HepG2 (cell line): Measurements from ENCODE around the gene SLC2A4. TPM values are rescaled to one million over a fixed set of nuclear protein-coding genes. Genes with fewer than 3 reads are reported as not detected.

Experiments used
- CREB1 ChIP-seq, 2 experiments: fragments of 450-650 bp in 1 of 2; IDR thresholded peaks; 2 replicates each; pipeline ENCODE4 v1.6.1; 2016 to 2017; ENCODE audit warnings: control low read depth in 1 of 2, mild to moderate bottlenecking in 1 of 2, missing compliant biosample characterization in 1 of 2, missing genetic modification characterization in 1 of 2
- ELF3 ChIP-seq: IDR thresholded peaks from 2 replicates; pipeline ENCODE4 v1.6.1; 2016; ENCODE audit warnings: missing genetic modification reagents, missing compliant biosample characterization
- HDAC1 ChIP-seq: sonication (generic); formaldehyde crosslinking; IDR thresholded peaks from 2 replicates; pipeline ENCODE4 v1.5.1; 2020; ENCODE audit warnings: mild to moderate bottlenecking, missing genetic modification reagents
- JDP2 ChIP-seq: sonication (generic); formaldehyde crosslinking; IDR thresholded peaks from 2 replicates; pipeline ENCODE4 v1.8.1; 2022; ENCODE audit warnings: missing genetic modification reagents, borderline replicate concordance
- MIER2 ChIP-seq: IDR thresholded peaks from 2 replicates; pipeline ENCODE4 v1.6.1; 2016; ENCODE audit warnings: missing biosample characterization, missing genetic modification reagents
- NBN ChIP-seq: fragments of 450-650 bp; conservative IDR thresholded peaks from 2 replicates; pipeline ENCODE4 v1.6.1; 2017
- SKI ChIP-seq: fragments of 450-650 bp; IDR thresholded peaks from one replicate; pipeline ENCODE4 v1.6.1; 2018; ENCODE audit warnings: mild to moderate bottlenecking; ENCODE audit not compliant: partially characterized antibody
- TCF7L2 ChIP-seq: IDR thresholded peaks from 2 replicates; pipeline ENCODE4 v1.6.1; 2011; ENCODE audit warnings: mild to moderate bottlenecking, low read depth, low read length, moderate library complexity
- WIZ ChIP-seq: sonication (generic); formaldehyde crosslinking; IDR thresholded peaks from 2 replicates; pipeline ENCODE4 v1.5.1; 2020; ENCODE audit warnings: mild to moderate bottlenecking, missing genetic modification reagents
- XRCC5 ChIP-seq: fragments of 200-400 bp; formaldehyde crosslinking; optimal IDR thresholded peaks from 2 replicates; pipeline ENCODE3; 2017; ENCODE audit warnings: mild to moderate bottlenecking, low read length
- ZBTB4 ChIP-seq: sonication (generic); formaldehyde crosslinking; IDR thresholded peaks from 2 replicates; pipeline ENCODE4 v1.4.0; 2020; ENCODE audit warnings: missing genetic modification reagents, mild to moderate bottlenecking, borderline replicate concordance
- ZNF101 ChIP-seq: sonication (generic); formaldehyde crosslinking; IDR thresholded peaks from 2 replicates; pipeline ENCODE4 v1.4.0; 2020; ENCODE audit warnings: mild to moderate bottlenecking, low read depth, missing genetic modification reagents, borderline replicate concordance
- ZNF44 ChIP-seq: sonication (generic); formaldehyde crosslinking; IDR thresholded peaks from 2 replicates; pipeline ENCODE4 v1.5.1; 2020; ENCODE audit warnings: mild to moderate bottlenecking, missing genetic modification reagents
- ZNF616 ChIP-seq: sonication (generic); formaldehyde crosslinking; IDR thresholded peaks from 2 replicates; pipeline ENCODE4 v1.5.0; 2020; ENCODE audit warnings: low read depth, mild to moderate bottlenecking, missing genetic modification reagents
- ZNF652 ChIP-seq: IDR thresholded peaks from 2 replicates; pipeline ENCODE4 v1.6.1; 2016; ENCODE audit warnings: low read depth, borderline replicate concordance
- ZNF746 ChIP-seq: sonication (generic); formaldehyde crosslinking; IDR thresholded peaks from 2 replicates; pipeline ENCODE4 v1.8.0; 2022; ENCODE audit warnings: mild to moderate bottlenecking, missing genetic modification reagents
- ZNF792 ChIP-seq: IDR thresholded peaks from 2 replicates; pipeline ENCODE4 v1.6.1; 2016
- ZSCAN21 ChIP-seq: sonication (generic); formaldehyde crosslinking; IDR thresholded peaks from 2 replicates; pipeline ENCODE4 v1.8.0; 2022; ENCODE audit warnings: mild to moderate bottlenecking, missing genetic modification reagents, moderate library complexity, borderline replicate concordance
- ZSCAN25 ChIP-seq: sonication (generic); formaldehyde crosslinking; IDR thresholded peaks from 2 replicates; pipeline ENCODE4 v1.8.0; 2022; ENCODE audit warnings: mild to moderate bottlenecking, missing genetic modification reagents
- polyA plus RNA-seq, 8 experiments: library from polyadenylated mRNA; depleted of rRNA in 3 of 8; stranded (reverse) in 7 of 8; unstranded in 1 of 8; fragments of >200 nt; fragmentation: Illumina TruSeq in 4 of 8; extraction: Trizol in 4 of 8; gene quantifications; 2 replicates each; pipeline versions ENCODE4 v1.2.1 to v1.2.3, GENCODE V29; 2011 to 2016; ENCODE audit warnings: low read depth in 4 of 8, missing spikeins in 1 of 8, mixed read lengths in 1 of 8; ENCODE audit not compliant: insufficient read depth in 1 of 8
- total RNA-seq, 5 experiments: library from RNA; depleted of rRNA; stranded (reverse); fragments of >200 nt; fragmentation: Illumina TruSeq; extraction: Trizol; gene quantifications; 2 replicates each; pipeline ENCODE4 v1.2.3, GENCODE V29; 2016; ENCODE audit warnings: low read depth in 1 of 5
- TF ChIP-seq, protein P1 (sequence below): sonication (generic); formaldehyde crosslinking; IDR thresholded peaks from 2 replicates; pipeline ENCODE4 v1.5.1; 2020; ENCODE audit warnings: mild to moderate bottlenecking, missing genetic modification reagents, moderate library complexity
- TF ChIP-seq, protein P2 (sequence below): sonication (generic); formaldehyde crosslinking; IDR thresholded peaks from 2 replicates; pipeline ENCODE4 v1.5.1; 2020; ENCODE audit warnings: mild to moderate bottlenecking, missing genetic modification reagents

The SLC2A4 gene
- total and polyA plus RNA-seq, 2 of the 13 experiments (the other 11 are each of a cell fraction or from before 2014, with no cell fraction given): 4.9 to 5.8 TPM

- TF ChIP-seq TCF7L2 (no peak), ZSCAN25 (no peak), CREB1 (IDR thresholded peaks at IDR 0.05) (peak; percentile 81), CREB1 (CRISPR knock-in tag; IDR thresholded peaks at IDR 0.05) (peak; percentile 72), JDP2 (CRISPR knock-in tag) (no peak; the same call in 1 of the 2 replicates), ELF3 (CRISPR knock-in tag) (peak; percentile 89), XRCC5 (peak; percentile 83), HDAC1 (CRISPR knock-in tag) (peak; percentile 74; the same call in 1 of the 2 replicates), SKI (peak; percentile 73), ZNF746 (CRISPR knock-in tag) (peak; percentile 84; the same call in 1 of the 2 replicates), ZNF792 (0 out of 2 replicates have a peak, but pooled peaks have one; percentile 54), NBN (no peak), ZNF616 (no peak), ZNF44 (CRISPR knock-in tag) (no peak), ZNF652 (no peak), MIER2 (CRISPR knock-in tag) (peak; percentile 36; the same call in 1 of the 2 replicates), ZSCAN21 (CRISPR knock-in tag) (no peak), WIZ (CRISPR knock-in tag) (no peak), ZBTB4 (CRISPR knock-in tag) (no peak), ZNF101 (0 out of 2 replicates have a peak, but pooled peaks have one; percentile 7)
- TF ChIP-seq, protein P1, sequence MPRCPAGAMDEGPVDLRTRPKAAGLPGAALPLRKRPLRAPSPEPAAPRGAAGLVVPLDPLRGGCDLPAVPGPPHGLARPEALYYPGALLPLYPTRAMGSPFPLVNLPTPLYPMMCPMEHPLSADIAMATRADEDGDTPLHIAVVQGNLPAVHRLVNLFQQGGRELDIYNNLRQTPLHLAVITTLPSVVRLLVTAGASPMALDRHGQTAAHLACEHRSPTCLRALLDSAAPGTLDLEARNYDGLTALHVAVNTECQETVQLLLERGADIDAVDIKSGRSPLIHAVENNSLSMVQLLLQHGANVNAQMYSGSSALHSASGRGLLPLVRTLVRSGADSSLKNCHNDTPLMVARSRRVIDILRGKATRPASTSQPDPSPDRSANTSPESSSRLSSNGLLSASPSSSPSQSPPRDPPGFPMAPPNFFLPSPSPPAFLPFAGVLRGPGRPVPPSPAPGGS (CRISPR knock-in tag): no peak
- TF ChIP-seq, protein P2, sequence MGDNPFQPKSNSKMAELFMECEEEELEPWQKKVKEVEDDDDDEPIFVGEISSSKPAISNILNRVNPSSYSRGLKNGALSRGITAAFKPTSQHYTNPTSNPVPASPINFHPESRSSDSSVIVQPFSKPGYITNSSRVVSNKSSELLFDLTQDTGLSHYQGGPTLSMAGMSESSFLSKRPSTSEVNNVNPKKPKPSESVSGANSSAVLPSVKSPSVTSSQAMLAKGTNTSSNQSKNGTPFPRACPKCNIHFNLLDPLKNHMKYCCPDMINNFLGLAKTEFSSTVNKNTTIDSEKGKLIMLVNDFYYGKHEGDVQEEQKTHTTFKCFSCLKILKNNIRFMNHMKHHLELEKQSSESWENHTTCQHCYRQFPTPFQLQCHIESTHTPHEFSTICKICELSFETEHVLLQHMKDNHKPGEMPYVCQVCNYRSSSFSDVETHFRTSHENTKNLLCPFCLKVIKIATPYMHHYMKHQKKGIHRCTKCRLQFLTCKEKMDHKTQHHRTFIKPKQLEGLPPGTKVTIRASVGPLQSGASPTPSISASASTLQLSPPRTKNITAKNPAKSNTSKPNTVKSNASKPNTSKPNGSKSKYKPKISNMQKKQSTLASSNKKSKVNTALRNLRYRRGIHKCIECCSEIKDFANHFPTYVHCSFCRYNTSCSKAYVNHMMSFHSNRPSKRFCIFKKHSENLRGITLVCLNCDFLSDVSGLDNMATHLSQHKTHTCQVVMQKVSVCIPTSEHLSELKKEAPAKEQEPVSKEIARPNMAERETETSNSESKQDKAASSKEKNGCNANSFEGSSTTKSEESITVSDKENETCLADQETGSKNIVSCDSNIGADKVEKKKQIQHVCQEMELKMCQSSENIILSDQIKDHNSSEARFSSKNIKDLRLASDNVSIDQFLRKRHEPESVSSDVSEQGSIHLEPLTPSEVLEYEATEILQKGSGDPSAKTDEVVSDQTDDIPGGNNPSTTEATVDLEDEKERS (CRISPR knock-in tag): no peak
Measured at GRCh38 chr17:7242717-7243452, 38.6 kb upstream of the SLC2A4 start (continued).
